Measurements from ENCODE around the gene THOP1. TPM values are rescaled to one million over a fixed set of nuclear protein-coding genes. Genes with fewer than 3 reads are reported as not detected.

THOP1 gene
- total RNA-seq, 1 donor from 2014 or later, result 28.5 TPM

DNA sequence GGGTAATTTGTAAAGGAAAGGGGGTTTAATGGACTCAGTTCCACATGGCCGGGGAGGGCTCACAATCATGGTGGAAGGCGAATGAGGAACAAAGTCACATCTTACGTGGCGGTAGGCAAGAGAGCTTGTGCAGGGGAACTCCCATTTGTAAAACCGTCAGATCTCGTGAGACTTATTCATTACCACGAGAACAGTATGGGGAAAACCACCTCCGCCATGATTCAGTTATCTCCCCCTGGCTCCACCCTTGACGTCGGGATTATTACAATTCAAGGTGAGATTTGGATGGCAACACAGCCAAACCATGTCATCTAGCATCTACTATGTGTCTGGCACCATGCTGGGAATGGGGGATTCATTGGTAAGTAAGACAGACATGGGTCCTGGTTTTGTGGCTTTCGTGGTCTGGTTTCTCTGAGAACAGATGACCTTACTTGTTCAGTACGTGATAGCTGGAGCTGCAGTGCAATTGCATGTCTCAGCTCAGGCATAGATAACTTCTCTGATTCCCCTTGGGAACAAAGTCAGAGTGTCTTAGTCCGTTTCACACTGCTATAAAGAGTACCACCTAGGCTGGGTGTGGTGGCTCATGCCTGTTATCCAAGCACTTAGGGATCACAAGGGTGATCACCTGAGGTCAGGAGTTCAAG is 42.7 kb downstream of the THOP1 start:
- Histone ChIP-seq H3K4me3 (no peak overlapping the region), H3K36me3 (peaks cover 0 to 28% of the 10 kb centered on the region in 2 donors), H3K27ac (no peak overlapping the region), H3K9me3 (no peaks in the 10 kb centered on the region), H3K4me1 (no peaks in the 10 kb centered on the region), H3K27me3 (no peaks in the 10 kb centered on the region)
- no peak for DNase-seq (ENCODE audit: extremely low spot score in 2 of 2)
- intact Hi-C loops (cut with DNase I), result no loop called here
- TF ChIP-seq POLR2A (IDR thresholded peaks at IDR 0.05) (no peak), POLR2AphosphoS5 (IDR thresholded peaks at IDR 0.05; ENCODE audit: insufficient read depth in 1 of 2, low read depth in 1 of 2) (no peak)
- TF ChIP-seq, protein P1, sequence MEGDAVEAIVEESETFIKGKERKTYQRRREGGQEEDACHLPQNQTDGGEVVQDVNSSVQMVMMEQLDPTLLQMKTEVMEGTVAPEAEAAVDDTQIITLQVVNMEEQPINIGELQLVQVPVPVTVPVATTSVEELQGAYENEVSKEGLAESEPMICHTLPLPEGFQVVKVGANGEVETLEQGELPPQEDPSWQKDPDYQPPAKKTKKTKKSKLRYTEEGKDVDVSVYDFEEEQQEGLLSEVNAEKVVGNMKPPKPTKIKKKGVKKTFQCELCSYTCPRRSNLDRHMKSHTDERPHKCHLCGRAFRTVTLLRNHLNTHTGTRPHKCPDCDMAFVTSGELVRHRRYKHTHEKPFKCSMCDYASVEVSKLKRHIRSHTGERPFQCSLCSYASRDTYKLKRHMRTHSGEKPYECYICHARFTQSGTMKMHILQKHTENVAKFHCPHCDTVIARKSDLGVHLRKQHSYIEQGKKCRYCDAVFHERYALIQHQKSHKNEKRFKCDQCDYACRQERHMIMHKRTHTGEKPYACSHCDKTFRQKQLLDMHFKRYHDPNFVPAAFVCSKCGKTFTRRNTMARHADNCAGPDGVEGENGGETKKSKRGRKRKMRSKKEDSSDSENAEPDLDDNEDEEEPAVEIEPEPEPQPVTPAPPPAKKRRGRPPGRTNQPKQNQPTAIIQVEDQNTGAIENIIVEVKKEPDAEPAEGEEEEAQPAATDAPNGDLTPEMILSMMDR (IDR thresholded peaks at IDR 0.05), result no peak

DNA sequence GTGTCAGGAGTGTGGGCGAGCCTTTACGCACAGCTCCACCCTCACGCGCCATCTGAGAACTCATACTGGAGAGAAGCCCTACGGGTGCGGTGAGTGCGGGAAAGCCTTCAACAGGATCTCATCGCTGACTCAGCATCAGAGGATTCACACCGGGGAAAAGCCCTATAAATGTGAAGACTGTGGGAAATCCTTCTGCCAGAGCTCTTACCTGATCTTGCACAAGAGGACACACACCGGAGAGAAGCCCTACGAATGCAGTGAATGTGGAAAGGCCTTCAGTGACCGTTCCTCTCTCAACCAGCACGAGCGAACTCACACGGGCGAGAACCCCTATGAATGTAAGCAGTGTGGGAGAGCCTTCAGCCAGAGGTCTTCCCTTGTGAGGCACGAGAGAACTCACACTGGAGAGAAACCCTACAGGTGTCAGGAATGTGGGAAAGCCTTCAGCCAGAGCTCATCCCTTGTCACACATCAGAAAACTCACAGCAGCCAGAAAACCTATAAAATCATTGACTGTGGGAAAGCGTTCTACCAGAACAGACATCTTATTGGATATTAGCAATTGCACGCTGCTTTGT is 49.1 kb downstream of the THOP1 start:
- no peak overlapping the region for H3K4me3 ChIP-seq
- H3K36me3 ChIP-seq, result peaks cover 8 to 28% of the 10 kb centered on the region in 2 donors
- intact Hi-C loops (cut with DNase I), result no loop called here
- TF ChIP-seq POLR2AphosphoS5 (IDR thresholded peaks at IDR 0.05; ENCODE audit: insufficient read depth in 1 of 2, low read depth in 1 of 2) (no peak), POLR2A (IDR thresholded peaks at IDR 0.05) (no peak)
- TF ChIP-seq, protein P1 (IDR thresholded peaks at IDR 0.05), result no peak
- H3K27me3 ChIP-seq, result no peaks in the 10 kb centered on the region
- no peak overlapping the region for H3K27ac ChIP-seq
- no peaks in the 10 kb centered on the region for H3K4me1 ChIP-seq
- no peak for DNase-seq (ENCODE audit: extremely low spot score in 2 of 2)
- peaks cover 8% of the 10 kb centered on the region for H3K9me3 ChIP-seq

DNA sequence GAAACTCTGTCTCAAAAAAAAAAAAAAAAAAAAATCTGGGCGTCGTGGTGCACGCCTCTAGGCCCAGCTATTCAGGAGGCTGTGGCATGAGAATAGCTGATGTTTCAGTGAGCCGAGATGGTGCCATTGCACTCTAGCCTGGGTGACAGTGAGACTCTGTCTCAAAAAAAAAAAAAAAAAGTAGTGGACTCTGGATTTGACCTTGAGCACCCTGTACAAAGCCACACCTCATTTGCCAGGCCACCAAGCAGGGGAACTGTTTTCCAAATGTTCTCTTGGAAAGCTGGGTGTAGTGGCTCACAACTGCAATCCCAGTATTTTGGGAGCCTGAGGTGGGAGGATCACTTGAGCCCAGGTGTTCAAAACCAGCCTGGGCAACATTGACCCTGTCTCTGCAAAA is 52.1 kb downstream of the THOP1 start:
- H3K27me3 ChIP-seq, result no peaks in the 10 kb centered on the region
- no peak overlapping the region for H3K27ac ChIP-seq
- H3K4me3 ChIP-seq, result no peak overlapping the region
- H3K4me1 ChIP-seq, result peaks cover 6% of the 10 kb centered on the region
- intact Hi-C loops (cut with DNase I), result no loop called here
- peaks cover 8 to 22% of the 10 kb centered on the region in 2 donors for H3K36me3 ChIP-seq
- TF ChIP-seq POLR2A (IDR thresholded peaks at IDR 0.05) (no peak), POLR2AphosphoS5 (IDR thresholded peaks at IDR 0.05; ENCODE audit: insufficient read depth in 1 of 2, low read depth in 1 of 2) (no peak)
- TF ChIP-seq, protein P1 (IDR thresholded peaks at IDR 0.05), result no peak
- DNase-seq (ENCODE audit: extremely low spot score in 2 of 2), result no peak
- H3K9me3 ChIP-seq, result peaks cover 8% of the 10 kb centered on the region

DNA sequence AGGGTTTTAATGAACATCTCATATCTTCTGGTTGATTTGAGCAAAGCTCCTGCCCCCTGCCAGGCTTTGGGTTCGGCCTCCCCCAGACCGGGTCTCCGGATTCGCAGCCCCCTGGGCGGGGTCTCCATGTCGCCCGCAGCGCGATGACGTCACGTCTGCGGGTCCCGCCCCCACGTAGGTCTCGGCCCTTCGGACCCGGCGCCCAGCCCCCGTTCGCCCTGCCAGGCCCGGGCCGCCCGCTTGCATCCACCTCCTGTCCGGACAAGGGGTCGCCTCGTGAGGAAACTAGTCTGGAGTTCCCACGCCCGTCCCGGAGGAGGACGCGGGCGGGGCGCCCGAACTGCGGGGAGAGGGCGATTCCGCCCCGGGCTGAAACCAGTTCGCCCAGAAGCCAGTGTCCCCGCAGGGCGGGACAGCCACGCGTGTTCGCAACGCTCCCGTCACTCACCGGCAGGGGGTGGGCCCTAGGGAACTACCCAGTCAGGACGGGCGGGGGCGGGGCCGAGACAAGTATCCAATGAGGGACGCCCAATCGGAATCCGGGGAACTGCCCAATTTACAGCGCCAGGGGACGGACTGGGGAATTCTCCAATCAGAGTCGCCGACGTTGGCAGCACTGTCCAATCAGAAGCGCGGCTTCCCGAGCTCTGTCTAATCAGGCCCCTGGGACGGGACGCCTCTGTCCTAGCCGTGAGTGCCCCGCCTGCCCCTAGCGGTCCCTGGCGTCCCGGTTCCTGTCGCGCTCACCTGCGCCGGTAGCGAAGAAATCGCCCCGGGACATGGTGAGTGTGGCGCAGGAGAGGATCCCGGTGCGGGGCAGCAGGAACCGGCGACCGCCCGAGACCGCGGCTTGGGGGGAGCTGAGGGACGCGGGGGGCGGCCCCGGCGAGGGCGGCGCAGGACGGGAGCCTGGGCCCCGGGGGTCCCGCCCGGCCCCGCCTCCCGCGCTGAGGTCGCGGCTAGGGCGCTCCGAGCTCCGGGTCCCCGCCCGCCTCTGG is 55.8 kb downstream of the THOP1 start, which contains the start of gene ZNF555:
TSS of gene ZNF555 (plus strand) at position 682 of the 998 bp plus-strand sequence. CDS start at position 780, 98 bp downstream.
- peak within 1 kb of the TSS; percentile 85 for H3K27ac ChIP-seq
- no peaks in the 10 kb centered on the region for H3K9me3 ChIP-seq
- peaks cover 0 to 7% of the 10 kb centered on the region in 2 donors for H3K36me3 ChIP-seq
- intact Hi-C loops (cut with DNase I), result no loop called here
- H3K4me1 ChIP-seq, result peaks cover 14% of the 10 kb centered on the region
- H3K4me3 ChIP-seq, result peak within 1 kb of the TSS; percentile 82 to 93
- DNase-seq (ENCODE audit: extremely low spot score in 2 of 2), result peak; percentile 99 to 100
- H3K27me3 ChIP-seq, result no peaks in the 10 kb centered on the region
- TF ChIP-seq, protein P1 (IDR thresholded peaks at IDR 0.05), result peak; percentile 14 to 72 (median 40)
- TF ChIP-seq POLR2AphosphoS5 (IDR thresholded peaks at IDR 0.05; ENCODE audit: insufficient read depth in 1 of 2, low read depth in 1 of 2), result peak; percentile 80 to 89
- TF ChIP-seq POLR2A (IDR thresholded peaks at IDR 0.05), result peak in 1 of 2 donors; percentile 17
